HG03571 (cell line): ENCODE measurements around the gene OR11A1.
"Not testable (repeated sequence)": the region's sequence is repeated elsewhere in the genome, so short reads cannot be mapped to it uniquely, and the experiment has no call there.

Experiments
- ATAC-seq: cut with Tn5 transposase; IDR thresholded peaks from one replicate; pipeline ENCODE4 v1.9.1; 2021; ENCODE audit not compliant: unreplicated experiment

Gene OR11A1

DNA sequence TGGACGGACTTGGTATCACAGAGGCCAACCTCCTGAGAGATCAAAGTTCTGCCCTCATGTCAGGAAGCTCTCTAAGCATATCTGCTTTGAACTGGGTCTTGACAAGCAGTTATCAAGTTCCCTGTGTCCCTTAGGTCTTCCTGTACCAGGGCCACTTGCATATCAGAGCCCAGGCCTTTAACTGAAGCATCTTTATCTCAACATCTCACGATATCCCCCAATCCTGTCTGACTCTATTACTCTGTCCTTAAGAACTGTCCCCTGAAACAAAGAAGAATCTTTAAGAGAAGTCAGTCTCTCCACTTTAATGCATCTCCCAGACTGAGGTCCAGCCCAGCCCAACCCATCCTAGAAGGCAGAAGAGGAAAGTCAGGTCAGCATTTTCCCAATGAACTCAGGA, 22.7 kb upstream of the OR11A1 start:
- no peak for ATAC-seq

DNA sequence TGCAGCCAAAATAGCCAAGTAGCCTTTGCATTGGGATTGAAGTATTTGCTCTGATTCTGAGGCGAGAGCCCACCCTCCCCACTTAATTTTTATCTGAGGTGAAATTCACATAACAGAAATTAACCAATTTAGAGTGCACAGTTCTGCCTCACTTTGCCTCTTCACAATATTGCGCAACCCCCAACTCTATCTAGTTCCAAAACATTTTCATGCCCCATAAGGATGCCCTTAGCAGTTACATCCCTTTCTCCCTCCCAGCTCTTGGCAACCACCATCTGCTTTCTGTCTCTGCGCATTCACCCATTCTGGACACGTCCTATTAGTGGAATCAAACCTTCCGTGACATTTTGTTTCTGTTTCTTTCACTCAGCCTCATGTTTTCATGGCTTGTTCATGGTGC, 21.9 kb upstream of the OR11A1 start:
- ATAC-seq: no peak

DNA sequence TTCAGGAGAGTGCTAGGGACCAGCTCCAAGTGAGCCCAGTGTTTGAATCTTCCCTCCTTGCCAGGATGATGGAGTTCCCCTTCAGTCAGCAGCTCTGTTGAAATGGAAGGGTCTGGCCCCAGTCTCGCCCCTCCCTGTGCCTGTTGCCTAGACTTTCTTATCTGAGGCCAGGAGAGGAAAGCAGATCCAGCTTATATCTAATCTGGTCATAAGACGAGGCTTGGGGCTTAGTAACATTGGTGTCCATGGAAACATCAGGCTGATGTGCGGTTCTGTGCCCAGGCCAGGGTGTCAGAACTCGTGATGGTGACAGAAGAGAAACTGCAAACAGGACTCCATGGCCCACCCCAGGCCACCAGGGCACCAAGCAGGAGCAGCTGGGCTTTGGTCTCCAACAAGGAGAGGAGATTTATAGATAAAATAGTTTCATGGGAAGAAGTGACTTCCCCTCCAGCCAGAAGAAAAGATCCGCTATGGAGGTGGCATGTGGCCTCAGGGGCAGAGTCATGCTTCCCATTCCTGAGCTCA, 21.1 kb upstream of the OR11A1 start:
- ATAC-seq: no peak

DNA sequence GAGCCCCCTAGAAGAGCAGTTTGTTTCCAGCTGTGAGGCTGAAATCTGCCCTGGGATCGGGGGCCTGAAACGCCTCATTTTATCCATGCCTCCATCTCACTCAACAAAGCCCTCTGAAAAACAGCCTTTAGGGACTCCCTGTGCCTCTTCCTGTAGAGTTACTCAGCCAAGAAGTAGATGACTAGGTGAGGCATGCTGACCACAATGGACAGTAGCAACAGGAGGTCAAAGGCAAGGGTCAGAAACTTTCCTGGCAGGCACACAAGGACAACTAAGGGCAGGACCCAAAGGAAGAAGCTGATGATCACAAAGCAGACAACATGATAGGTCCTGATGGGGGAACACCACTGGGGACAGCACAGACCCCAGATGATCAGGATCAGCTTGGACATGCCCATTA, 18.1 kb upstream of the OR11A1 start:
- ATAC-seq: no peak

DNA sequence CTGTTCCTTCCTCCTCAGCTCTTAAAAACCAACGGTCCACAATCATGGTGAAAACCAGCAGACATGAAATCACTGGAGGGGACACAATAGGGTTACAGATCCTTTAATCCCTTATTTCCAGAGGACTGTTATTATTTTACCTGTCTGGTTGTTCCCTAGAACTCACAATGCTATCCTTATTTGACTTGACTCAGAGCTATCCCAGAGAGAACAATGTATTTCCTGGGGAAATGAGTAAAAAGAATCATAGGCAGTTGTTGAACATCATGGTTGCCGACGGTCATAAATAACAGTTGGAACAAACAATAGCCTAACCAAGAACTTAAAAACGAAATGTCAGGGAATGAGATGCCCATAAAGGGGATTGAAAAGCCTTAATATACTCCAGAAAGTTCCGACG, 9.4 kb upstream of the OR11A1 start:
- ATAC-seq: no peak

DNA sequence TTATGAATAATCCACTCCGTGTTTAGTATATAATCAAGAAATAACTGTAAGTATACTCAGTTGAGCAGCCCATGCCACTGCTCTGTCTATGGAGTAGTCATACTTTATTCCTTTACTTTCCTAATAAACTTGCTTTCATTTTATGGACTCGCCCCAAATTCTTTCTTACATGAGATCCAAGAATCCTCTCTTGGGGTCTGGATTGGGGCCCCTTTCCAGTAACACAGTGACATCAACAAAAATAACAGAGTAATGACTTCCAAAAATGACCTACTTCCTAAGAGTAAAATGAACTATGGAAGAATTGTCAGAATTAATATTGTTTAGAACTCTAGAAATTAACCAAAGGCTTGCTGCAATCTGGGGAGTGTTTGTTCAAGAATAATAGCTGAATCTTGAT, 8.9 kb upstream of the OR11A1 start:
- no peak for ATAC-seq

DNA sequence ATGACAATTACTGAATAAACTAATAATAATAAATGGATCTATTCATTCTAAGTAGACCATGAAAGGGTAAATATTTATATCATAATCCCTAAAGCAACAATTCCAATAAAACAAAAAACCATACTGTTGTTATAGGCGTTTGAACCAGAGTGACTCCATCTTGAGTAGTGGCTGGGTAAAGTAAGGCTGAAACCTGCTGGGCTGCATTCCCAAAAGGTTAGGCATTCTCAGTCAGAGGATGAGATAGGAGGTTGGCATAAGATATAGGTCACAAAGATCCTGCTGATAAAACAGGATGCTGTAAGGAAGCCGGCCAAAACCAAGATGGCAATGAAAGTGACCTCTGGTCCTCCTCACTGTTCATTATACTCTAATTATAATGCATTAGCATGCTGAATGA, 8.4 kb upstream of the OR11A1 start:
- no peak for ATAC-seq

DNA sequence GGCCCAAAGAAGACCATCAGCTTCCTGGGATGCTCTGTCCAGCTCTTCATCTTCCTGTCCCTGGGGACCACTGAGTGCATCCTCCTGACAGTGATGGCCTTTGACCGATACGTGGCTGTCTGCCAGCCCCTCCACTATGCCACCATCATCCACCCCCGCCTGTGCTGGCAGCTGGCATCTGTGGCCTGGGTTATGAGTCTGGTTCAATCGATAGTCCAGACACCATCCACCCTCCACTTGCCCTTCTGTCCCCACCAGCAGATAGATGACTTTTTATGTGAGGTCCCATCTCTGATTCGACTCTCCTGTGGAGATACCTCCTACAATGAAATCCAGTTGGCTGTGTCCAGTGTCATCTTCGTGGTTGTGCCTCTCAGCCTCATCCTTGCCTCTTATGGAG, 5.2 kb upstream of the OR11A1 start:
- no peak for ATAC-seq

DNA sequence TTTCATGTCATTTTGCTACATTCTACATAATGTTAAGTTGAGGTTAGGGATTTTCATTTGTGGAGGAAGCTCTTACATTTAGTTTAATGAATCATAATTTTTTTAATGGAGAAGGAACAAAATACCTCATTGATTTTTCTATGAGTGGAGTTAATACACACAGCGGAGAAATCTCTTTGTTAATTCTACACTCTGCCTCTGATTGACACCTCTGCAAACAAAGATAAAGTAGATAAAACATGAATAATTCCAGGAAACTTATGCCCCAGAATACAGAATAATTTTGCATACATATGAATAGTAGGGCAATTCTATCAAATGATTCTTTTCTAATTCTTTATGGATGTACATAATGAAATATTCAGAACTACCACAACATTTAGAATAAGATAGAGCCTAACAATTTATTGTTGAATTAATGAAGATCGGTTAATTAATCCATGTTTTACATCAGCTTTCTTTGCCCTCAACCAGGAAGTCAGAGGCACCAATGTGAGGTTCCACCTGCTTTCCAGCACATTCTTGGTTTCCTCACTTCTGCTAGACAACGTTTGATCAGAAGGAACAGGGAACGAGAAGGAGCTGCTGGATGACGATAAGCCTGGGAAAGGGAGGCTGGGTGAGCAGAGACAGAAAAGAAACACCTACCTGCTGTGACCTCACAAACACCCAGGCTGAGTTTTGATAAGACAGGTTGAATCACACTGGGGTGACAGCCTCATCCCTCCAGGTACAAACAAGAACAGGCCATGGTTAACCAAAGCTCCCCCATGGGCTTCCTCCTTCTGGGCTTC, 4.3 kb upstream of the OR11A1 start:
- no peak for ATAC-seq

DNA sequence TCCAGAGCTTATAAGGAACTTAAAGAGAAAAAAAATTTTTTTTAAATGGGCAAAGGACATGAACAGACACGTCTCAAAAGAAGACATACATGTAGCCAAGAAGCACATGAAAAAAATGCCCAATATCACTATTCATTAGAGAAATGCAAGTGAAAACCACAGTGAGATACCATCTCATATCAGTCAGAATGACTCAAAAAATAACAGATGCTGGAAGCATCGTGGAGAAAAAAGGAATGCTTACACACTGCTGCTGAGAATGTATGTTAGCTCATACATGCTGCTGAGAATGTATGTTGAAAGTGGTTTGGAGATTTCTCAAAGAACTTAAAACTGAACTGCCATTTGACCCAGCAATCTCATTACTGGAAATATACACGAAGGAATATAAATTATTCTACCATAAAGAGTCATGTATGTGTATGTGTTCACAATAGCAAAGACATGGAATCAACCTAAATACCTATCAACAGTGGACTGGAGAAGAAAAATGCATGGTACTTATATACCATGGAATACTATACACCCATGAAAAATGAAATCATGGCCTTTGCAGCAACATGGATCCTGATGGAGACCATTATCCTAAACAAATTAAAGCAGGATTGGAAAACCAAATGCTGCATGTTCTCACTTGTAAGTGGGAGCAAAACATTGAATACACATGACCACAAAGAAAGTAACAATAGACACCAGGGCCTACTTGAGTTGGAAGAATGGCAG, 5.2 kb downstream of the OR11A1 start:
- ATAC-seq: no peak

DNA sequence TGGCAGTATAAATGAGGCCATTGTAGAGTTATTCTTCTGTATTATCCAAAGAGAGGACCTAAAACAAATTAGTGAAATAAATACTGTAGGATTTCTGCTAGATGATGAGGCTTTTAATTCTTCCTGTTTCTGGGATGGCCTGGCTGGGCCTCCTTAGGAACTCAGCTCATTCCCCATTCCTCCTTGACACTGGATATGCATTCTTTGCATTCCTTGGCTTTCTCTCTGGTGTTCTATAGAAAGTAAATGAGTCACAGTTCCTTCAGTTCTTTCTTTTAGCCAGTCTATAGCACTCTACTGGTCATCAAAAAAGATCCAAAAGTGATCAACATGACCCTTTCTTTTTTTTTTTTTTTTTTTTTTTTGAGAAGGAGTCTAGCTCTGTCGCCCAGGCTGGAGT, 9.2 kb downstream of the OR11A1 start:
- no peak for ATAC-seq

DNA sequence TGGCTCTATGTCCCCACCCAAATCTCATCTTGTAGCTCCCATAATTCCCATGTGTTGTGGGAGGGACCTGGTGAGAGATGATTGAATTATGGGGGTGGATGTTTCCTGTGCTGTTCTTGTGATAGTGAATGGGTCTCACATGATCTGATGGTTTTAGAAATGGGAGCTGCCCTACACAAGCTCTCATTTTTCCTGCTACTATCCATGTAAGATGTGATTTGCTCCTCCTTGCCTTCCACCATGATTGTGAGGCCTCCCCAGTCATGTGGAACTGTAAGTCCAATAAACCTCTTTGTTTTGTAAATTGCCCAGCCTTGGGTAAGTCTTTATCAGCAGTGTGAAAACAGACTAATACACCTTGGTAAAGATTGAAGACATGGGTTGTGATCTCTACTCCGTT, 12.8 kb downstream of the OR11A1 start:
- ATAC-seq: not testable (repeated sequence)

DNA sequence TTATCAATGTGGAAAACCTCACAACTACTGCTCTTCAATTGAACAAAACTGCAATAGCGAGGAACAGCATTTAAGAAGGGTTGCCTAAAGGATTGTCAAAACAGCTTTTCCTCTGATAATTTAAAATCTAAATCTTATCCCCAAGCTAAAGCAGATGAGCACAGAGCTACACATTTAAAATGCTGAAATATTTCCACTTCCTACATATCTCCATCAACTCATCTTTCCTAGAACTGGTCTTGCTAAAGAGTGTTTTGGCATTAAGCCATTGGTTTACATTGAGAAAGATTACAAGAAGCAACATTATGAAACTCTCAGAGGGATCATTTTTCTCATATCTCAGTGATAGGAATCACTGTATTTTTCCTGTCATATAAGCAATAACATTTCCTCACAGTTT, 14.2 kb downstream of the OR11A1 start:
- no peak for ATAC-seq

DNA sequence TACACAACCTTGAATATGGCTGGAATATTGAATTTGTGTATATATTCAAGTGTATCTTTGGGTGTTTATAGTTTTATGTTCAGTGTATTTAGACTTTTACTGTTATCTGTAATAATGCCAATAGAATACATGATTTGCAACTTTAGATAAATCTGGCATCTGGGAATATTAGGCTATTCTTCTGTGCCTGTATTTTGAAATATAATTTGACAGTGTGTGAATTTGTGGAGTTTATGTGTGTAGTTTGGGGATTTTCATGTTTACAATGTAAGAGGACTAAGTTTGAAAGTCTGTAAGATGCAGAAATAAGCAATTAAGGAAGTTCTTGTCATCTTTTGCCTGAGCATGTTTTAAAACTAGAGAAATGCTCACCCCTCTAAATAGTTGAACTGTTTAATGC, 17.9 kb downstream of the OR11A1 start, which contains the start of gene OR10C1:
Gene OR10C1 (plus strand): TSS at position 301 of the 400 bp plus-strand sequence. CDS start 710 bp downstream, outside the sequence.
- ATAC-seq: no peak

DNA sequence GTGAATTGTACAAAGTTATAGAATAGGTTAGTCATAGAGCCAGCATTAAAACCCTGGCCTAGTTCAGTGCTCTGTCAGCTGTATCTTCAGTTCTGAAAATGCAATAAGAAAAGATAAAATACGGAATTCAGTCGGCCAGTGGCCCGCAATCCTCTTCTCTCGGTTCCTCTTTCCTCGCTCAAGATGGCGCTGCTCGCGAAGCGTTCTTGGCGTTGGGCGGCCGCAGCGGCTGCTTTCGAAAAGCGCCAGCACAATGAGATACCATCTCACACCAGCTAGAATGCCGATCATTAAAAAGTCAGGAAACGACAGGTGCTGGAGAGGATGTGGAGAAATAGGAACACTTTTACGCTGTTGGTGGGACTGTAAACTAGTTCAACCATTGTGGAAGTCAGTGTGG, 20.1 kb downstream of the OR11A1 start:
- not testable (repeated sequence) for ATAC-seq

DNA sequence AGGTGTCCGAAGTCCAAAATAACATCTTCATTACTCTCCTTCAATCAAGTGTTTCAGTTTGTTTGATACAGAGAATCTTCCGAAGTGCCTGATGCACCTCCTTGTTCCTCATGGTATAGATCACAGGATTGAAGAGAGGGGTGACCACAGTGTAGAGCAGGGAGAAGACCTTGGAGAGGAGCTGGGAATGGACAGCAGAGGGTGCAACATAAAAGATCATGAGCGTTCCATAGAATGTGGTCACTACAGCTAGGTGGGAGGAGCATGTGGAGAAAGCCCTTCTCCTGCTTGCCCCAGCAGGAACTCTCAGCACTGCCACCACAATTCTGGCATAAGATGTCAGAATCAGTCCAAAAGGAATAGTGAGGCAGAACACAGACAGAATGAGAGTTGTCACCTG, 30.2 kb downstream of the OR11A1 start:
- ATAC-seq: no peak

DNA sequence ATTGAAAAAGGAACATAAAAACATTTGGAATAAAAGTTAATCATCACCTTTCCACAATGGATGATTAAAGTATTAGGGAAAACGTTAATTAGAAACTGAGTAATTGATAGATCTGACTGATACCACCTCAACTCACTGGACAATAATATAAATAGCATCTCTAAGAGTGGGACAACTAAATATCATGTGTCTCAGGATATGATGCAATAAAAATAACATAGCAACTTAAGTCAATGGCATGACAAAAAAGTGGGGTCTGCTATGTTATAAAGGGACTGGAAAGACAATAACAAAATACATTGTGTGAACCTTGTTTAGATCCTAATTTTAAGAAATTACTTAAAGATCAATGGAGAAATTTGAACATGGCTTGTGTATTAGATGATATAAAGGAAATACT, 31.8 kb downstream of the OR11A1 start:
- ATAC-seq: no peak

DNA sequence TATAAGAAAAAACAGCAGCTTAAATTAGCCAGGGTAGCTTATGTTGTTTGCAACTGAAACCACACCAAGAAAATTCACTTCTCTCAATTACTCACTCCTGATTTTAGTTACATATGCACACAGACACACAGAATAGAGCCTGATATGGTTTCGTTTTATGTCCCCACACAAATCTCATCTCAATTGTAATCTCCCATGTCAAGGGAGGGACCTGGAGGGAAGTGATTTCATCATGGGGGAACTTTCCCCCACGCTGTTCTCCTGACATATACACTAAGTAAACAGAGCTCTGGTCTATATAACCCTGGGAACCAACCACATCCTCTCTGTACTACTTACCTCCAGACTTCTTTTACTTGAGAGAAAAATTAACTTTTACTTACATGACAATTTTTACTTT, 32.3 kb downstream of the OR11A1 start:
- ATAC-seq: no peak

DNA sequence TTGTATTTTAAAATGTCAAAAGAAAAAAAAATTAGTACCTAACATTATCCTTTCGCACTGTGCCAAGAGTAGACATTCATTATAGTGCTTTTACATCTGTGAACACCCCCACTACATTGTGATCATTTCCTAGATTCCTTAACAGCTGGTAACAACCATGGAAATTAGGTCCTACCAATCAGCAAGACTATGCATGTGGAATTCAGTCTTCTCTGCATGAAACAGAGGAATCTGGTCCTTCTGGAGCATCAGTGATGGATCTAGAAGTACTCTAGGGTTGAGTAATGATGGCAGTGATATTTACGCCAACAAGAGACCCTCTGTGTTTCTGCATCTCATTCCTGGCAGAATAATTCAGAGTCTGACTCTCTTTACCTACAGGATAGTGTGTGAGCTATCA, 32.7 kb downstream of the OR11A1 start:
- no peak for ATAC-seq

DNA sequence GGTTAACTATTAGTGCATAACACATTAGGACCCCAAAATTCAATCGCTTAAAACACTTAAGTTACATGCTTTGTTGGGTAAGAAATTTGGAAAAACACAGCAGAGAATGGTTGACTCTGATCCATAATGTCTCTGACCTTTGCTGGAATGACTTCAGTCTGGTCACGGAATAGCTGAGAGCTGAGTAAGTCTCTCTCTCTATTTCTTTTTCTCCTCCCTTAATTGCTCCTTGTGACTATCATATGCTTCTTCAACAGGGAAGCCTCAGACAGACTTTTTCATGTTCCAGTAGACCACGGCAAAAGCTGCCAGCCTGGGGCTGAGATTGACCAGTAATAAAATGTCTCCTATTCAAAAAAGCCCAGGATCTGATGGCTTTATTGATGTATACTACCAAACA, 37.4 kb downstream of the OR11A1 start:
- ATAC-seq: no peak

DNA sequence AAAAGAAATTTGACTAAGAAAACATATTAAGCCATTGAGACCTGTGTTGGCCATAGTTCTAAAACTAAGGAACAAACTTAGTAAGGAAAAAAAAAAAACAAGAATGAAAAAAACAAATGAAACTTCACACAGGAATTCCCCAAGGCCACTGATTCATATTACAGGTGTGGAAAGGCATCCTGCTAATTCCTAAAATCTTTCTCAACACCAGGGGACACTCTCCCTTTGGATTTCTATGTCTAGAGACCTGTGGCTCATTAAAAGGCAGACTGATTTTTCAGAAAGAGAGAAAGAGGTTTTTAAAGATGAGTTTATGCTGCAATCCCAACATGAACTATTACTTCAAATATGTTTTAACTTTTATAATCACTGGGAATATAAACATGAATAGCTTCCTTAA, 42.3 kb downstream of the OR11A1 start, which contains the start of gene OR12D1:
Gene OR12D1 (plus strand): TSS at position 341 of the 400 bp plus-strand sequence.
- no peak for ATAC-seq

DNA sequence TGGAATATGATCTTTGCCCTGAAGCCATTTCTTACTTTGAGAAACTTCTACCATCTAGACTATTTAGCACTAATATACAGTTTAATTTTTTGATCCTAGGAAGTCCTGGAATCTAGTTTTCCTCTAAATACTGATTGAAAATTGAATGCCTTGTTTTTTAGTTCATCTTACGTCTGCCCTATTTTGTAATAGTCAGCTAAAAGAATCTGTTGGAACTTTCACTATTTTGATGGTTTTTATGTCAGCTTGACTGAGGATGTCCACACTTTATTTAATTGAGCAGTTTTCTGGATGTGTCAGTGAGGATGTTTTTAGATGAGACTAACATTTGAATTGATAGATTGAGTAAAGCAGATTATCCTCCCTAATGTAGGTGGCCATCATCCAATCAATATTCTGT, 53.1 kb downstream of the OR11A1 start:
- no peak for ATAC-seq
